CD14-positive monocyte (primary cell): ENCODE results near the gene GTF2F2. TPM values are rescaled to one million over a fixed set of nuclear protein-coding genes. Genes with fewer than 3 reads are reported as not detected.

Experiments
- DNase-seq, 3 donors: peaks; one replicate each; pipeline ENCODE4 v3.0.0-alpha.2; 2011 to 2022
- H2AFZ ChIP-seq: 2 replicates; pipeline ENCODE4 v1.6.0; 2012; ENCODE audit warnings: mild to moderate bottlenecking, low read depth, low read length, inconsistent platforms; ENCODE audit not compliant: insufficient read depth, poor library complexity, severe bottlenecking
- H3K27ac ChIP-seq, 2 donors: 1 replicate in 1 of 2; 2 replicates in 1 of 2; pipeline ENCODE4 v1.5.1; 2012 to 2013; ENCODE audit warnings: low read length in 2 of 2, control low read depth in 1 of 2, inconsistent platforms in 1 of 2, low read depth in 1 of 2, mild to moderate bottlenecking in 1 of 2
- H3K27me3 ChIP-seq, 2 donors: one replicate each; pipeline versions ENCODE4 v1.6.0 to v1.6.1; 2011 to 2013; ENCODE audit warnings: low read length in 2 of 2; ENCODE audit not compliant: control insufficient read depth in 2 of 2, insufficient read depth in 2 of 2
- H3K36me3 ChIP-seq, 2 donors: replicated peaks in 1 of 2; 1 replicate in 1 of 2; 2 replicates in 1 of 2; pipeline versions ENCODE4 v1.5.1 to v1.6.1; 2012 to 2013; ENCODE audit warnings: low read length in 2 of 2, control low read depth in 1 of 2, inconsistent platforms in 1 of 2, mild to moderate bottlenecking in 1 of 2; ENCODE audit not compliant: insufficient read depth in 2 of 2, control insufficient read depth in 1 of 2
- H3K4me1 ChIP-seq, 2 donors: 1 replicate in 1 of 2; 2 replicates in 1 of 2; pipeline versions ENCODE4 v1.5.1 to v1.6.1; 2012 to 2013; ENCODE audit warnings: low read length in 2 of 2, control low read depth in 1 of 2, inconsistent platforms in 1 of 2, mild to moderate bottlenecking in 1 of 2, moderate library complexity in 1 of 2; ENCODE audit not compliant: insufficient read depth in 2 of 2, control insufficient read depth in 1 of 2
- H3K4me2 ChIP-seq: replicated peaks from 2 replicates; pipeline ENCODE3; 2012; ENCODE audit warnings: low read length, moderate library complexity, mild to moderate bottlenecking; ENCODE audit not compliant: poor library complexity, severe bottlenecking; ENCODE audit errors: extremely low read depth
- H3K4me3 ChIP-seq, 3 experiments: fragments of 200-600 bp in 1 of 3; sonication (generic) in 1 of 3; replicated peaks in 1 of 3; 1 replicate in 2 of 3; 2 replicates in 1 of 3; pipeline ENCODE4 v1.5.1; 2011 to 2013; ENCODE audit warnings: low read length in 3 of 3, mild to moderate bottlenecking in 3 of 3, control low read depth in 2 of 3, low read depth in 2 of 3, inconsistent platforms in 1 of 3, moderate library complexity in 1 of 3
- H3K79me2 ChIP-seq: 2 replicates; pipeline ENCODE4 v1.6.0; 2012; ENCODE audit warnings: mild to moderate bottlenecking, control low read depth, inconsistent platforms, low read length, moderate library complexity; ENCODE audit not compliant: insufficient read depth
- H3K9ac ChIP-seq: 2 replicates; pipeline ENCODE4 v1.6.0; 2017; ENCODE audit warnings: low read length, mild to moderate bottlenecking; ENCODE audit not compliant: insufficient read depth, poor library complexity, severe bottlenecking
- H3K9me3 ChIP-seq, 2 donors: replicated peaks in 1 of 2; 1 replicate in 1 of 2; 2 replicates in 1 of 2; pipeline versions ENCODE4 v1.5.1 to v1.6.1; 2012 to 2013; ENCODE audit warnings: low read length in 2 of 2, control low read depth in 1 of 2; ENCODE audit not compliant: control insufficient read depth in 1 of 2, insufficient read depth in 1 of 2
- H4K20me1 ChIP-seq: 2 replicates; pipeline ENCODE4 v1.6.0; 2012; ENCODE audit warnings: mild to moderate bottlenecking, low read length, control low read depth, moderate library complexity; ENCODE audit not compliant: insufficient read depth
- H3K27ac Mint-ChIP-seq, 7 donors: one replicate each; pipeline ENCODE4 v1.8.0; 2020; ENCODE audit warnings: mild to moderate bottlenecking in 7 of 7, mixed read lengths in 7 of 7, moderate library complexity in 6 of 7, inconsistent platforms in 2 of 7
- H3K27me3 Mint-ChIP-seq, 3 donors: one replicate each; pipeline ENCODE4 v1.8.0; 2021 to 2022; ENCODE audit warnings: low read depth in 3 of 3, mild to moderate bottlenecking in 3 of 3, mixed read lengths in 3 of 3, moderate library complexity in 3 of 3, inconsistent platforms in 1 of 3
- H3K36me3 Mint-ChIP-seq, 2 donors: one replicate each; pipeline ENCODE4 v1.8.0; 2020; ENCODE audit warnings: mixed read lengths in 2 of 2, inconsistent platforms in 1 of 2, mild to moderate bottlenecking in 1 of 2
- H3K4me1 Mint-ChIP-seq: one replicate; pipeline ENCODE4 v1.8.0; 2020; ENCODE audit warnings: mild to moderate bottlenecking, mixed read lengths
- H3K4me3 Mint-ChIP-seq, 2 donors: one replicate each; pipeline ENCODE4 v1.8.0; 2020; ENCODE audit warnings: mild to moderate bottlenecking in 2 of 2, mixed read lengths in 2 of 2, moderate library complexity in 1 of 2
- H3K9me3 Mint-ChIP-seq, 7 donors: one replicate each; pipeline ENCODE4 v1.8.0; 2020 to 2022; ENCODE audit warnings: mixed read lengths in 7 of 7, mild to moderate bottlenecking in 6 of 7, moderate library complexity in 6 of 7, inconsistent platforms in 2 of 7
- CTCF ChIP-seq: fragments of 200-600 bp; IDR thresholded peaks from one replicate; pipeline ENCODE4 v1.8.0; 2022; ENCODE audit warnings: antibody characterized with exemption, mild to moderate bottlenecking
- WGBS: methylation state at CpG from one replicate; pipeline ENCODE4 v1.1.5; 2013; ENCODE audit warnings: missing lambda C conversion rate; ENCODE audit not compliant: insufficient coverage; 5-methylcytosine and 5-hydroxymethylcytosine counted together
- intact Hi-C, 2 donors: fragments of 100-400 bp; cut with micrococcal nuclease; formaldehyde crosslinking; loops; one replicate each; pipeline versions ENCODE4 v1.15.0 to v1.15.1; 2023
- polyA minus RNA-seq: library from RNA; depleted of rRNA, polyadenylated mRNA; stranded (reverse); fragments of >200 nt; gene quantifications from 2 replicates; pipeline ENCODE4 v1.2.3, GENCODE V29; 2012
- polyA plus RNA-seq, 3 donors: library from polyadenylated mRNA; depleted of rRNA in 1 of 3; unstranded in 2 of 3; stranded (reverse) in 1 of 3; fragments of 300-500 nt in 2 of 3; fragments of >200 nt in 1 of 3; fragmentation: Illumina TruSeq in 2 of 3; gene quantifications; 1 replicate in 2 of 3; 2 replicates in 1 of 3; pipeline ENCODE4 v1.2.3, GENCODE V29; 2012 to 2021
- total RNA-seq, 12 experiments: library from RNA in 1 of 12; stranded (reverse) in 1 of 12; fragments of 120-200 nt in 1 of 12; gene quantifications; one replicate each; pipeline ENCODE4 v1.2.4 and lab custom pipeline; 2013 to 2026; ENCODE audit warnings: mixed read lengths in 6 of 12, inconsistent platforms in 1 of 12

The GTF2F2 gene
- 29.5 TPM for total RNA-seq (2013)
- polyA plus RNA-seq, result 10 to 100 TPM in 1 of 3 donors, 1 to 10 TPM in 2; 8.1 to 10.4 (median 8.5) TPM
- polyA minus RNA-seq, result 7.8 and 8.4 TPM in 2 replicates
- 15.3 to 37.4 (median 28.9) reads per million in 11 experiments for total RNA-seq (lab: John Stamatoyannopoulos, UW)

GRCh38 chr13:45119991-45120864 is at the start of gene GTF2F2:
TSS of gene GTF2F2 (plus strand) at chr13:45120510. CDS start at chr13:45120656, 146 bp downstream.
- Histone ChIP-seq H3K4me2 (peak within 1 kb of the TSS; percentile 94), H2AFZ (peak within 1 kb of the TSS; percentile 94), H3K79me2 (peaks cover 49% of the 10 kb centered on the region), H4K20me1 (peaks cover 21% of the 10 kb centered on the region), H3K36me3 (no peaks in the 10 kb centered on the region), H3K4me3 (peak within 1 kb of the TSS; percentile 75 to 89 (median 81)), H3K4me1 (peaks cover 17 to 24% of the 10 kb centered on the region in 2 donors), H3K27ac (peak within 1 kb of the TSS; percentile 65 to 95), H3K9ac (peak within 1 kb of the TSS; percentile 84), H3K27me3 (no peaks in the 10 kb centered on the region), H3K9me3 (no peaks in the 10 kb centered on the region)
- intact Hi-C loops, result loop anchor here in 1 of 2 donors (10.0 kb wide), 1 partner anchor 205 kb away; no protein-coding TSS in a partner anchor
- peaks cover 4 to 6% of the 10 kb centered on the region in 2 donors for H3K36me3 Mint-ChIP-seq
- DNase-seq, result peak; percentile 86 to 95 (median 91)
- peaks cover 6% of the 10 kb centered on the region for H3K4me1 Mint-ChIP-seq
- H3K9me3 Mint-ChIP-seq, result no peaks in the 10 kb centered on the region
- no peaks in the 10 kb centered on the region for H3K27me3 Mint-ChIP-seq
- H3K4me3 Mint-ChIP-seq, result no peak within 1 kb of the TSS
- TF ChIP-seq CTCF, result no peak
- H3K27ac Mint-ChIP-seq, result no peak within 1 kb of the TSS
- under 1% methylated on average over 50 of the region's 53 CpGs for WGBS

GRCh38 chr13:45073809-45074208 is 46.5 kb upstream of the GTF2F2 start:
- H4K20me1 ChIP-seq, result no peaks in the 10 kb centered on the region
- no peak overlapping the region for H3K4me3 ChIP-seq
- intact Hi-C loops, result no loop called here
- H3K27ac ChIP-seq, result no peak overlapping the region
- no peaks in the 10 kb centered on the region for H3K27me3 ChIP-seq
- 100% methylated on average over 1 of the region's 4 CpGs for WGBS
- no peaks in the 10 kb centered on the region for H3K9me3 ChIP-seq
- H3K9me3 Mint-ChIP-seq, result no peaks in the 10 kb centered on the region
- no peaks in the 10 kb centered on the region for H3K36me3 ChIP-seq
- peaks cover 0 to under 1% of the 10 kb centered on the region in 2 donors for H3K4me1 ChIP-seq
- peaks cover 2 to 6% (median 3%) of the 10 kb centered on the region in 3 donors for H3K27me3 Mint-ChIP-seq
- no peak for DNase-seq
- no peaks in the 10 kb centered on the region for H3K36me3 Mint-ChIP-seq
- no peak overlapping the region for H3K4me3 Mint-ChIP-seq
- H3K4me1 Mint-ChIP-seq, result peaks cover 2% of the 10 kb centered on the region
- H2AFZ ChIP-seq, result no peak overlapping the region
- no peak overlapping the region for H3K27ac Mint-ChIP-seq
- H3K79me2 ChIP-seq, result no peaks in the 10 kb centered on the region
- no peak overlapping the region for H3K4me2 ChIP-seq
- H3K9ac ChIP-seq, result no peak overlapping the region
- TF ChIP-seq CTCF, result no peak
